ENCODE results near the gene PIK3CD. TPM values are rescaled to one million over a fixed set of nuclear protein-coding genes. Genes with fewer than 3 reads are reported as not detected.
A peak's percentile ranks its signal among the peaks of the same experiment; 100 is the strongest.

The PIK3CD gene
- total and polyA plus RNA-seq, 2 of the 8 experiments (the other 6 are each of a cell fraction or from before 2014, with no cell fraction given), result 20.6 to 24.1 TPM

DNA sequence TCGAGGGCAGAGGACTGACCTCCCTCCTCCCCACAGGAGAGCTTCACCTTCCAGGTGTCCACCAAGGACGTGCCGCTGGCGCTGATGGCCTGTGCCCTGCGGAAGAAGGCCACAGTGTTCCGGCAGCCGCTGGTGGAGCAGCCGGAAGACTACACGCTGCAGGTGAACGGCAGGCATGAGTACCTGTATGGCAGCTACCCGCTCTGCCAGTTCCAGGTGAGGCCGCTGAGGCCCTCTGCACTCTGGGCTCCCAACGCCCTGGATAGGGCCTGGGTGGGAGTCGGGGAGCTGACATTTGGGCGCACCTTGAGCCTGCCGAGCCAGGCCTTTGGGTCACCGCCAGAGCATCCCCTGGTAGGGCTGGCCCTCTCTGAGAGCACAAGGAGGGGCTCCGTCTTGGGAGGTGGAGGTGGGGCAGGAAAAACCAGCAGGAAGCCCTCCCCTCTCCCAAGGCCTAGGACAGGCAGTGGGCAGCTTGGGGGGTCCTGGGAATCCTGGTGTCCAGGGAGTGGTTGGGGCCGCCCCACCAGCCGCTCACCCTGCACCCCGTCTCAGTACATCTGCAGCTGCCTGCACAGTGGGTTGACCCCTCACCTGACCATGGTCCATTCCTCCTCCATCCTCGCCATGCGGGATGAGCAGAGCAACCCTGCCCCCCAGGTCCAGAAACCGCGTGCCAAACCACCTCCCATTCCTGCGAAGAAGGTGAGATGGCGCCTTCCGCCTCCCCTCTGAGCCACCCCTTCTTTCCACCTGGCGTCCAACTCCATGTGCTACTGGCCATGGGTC is 65.1 kb downstream of the PIK3CD start:
- H3K4me3 ChIP-seq (ENCODE audit: extremely low read depth in 1 of 4, insufficient read depth in 2 of 4, low read depth in 3 of 4, low read length in 4 of 4), result no peak overlapping the region
- peak overlapping the region; percentile 97 for H4K91ac ChIP-seq (replicated peaks; ENCODE audit: insufficient read length, low read length)
- CTCF ChIA-PET (ENCODE audit: partially characterized antibody), result interaction anchor here (0.7 to 7.5 kb wide), 18 partner anchors 7 to 112 kb away, joined by 3 to 62 read pairs (median 6); no protein-coding TSS in a partner anchor
- TF ChIP-seq KDM1A (IDR thresholded peaks at IDR 0.05; ENCODE audit: borderline replicate concordance, low read length) (no peak), CBX8 (IDR thresholded peaks at IDR 0.05; ENCODE audit: borderline replicate concordance, low read depth, low read length) (no peak), RNF2 (IDR thresholded peaks at IDR 0.05; ENCODE audit: borderline replicate concordance, low read depth, low read length, missing control alignments, poor library complexity, severe bottlenecking) (no peak), GABPA (IDR thresholded peaks at IDR 0.05; ENCODE audit: borderline replicate concordance, insufficient read depth, low read length) (no peak), NRF1 (IDR thresholded peaks at IDR 0.05; ENCODE audit: low read depth, low read length) (no peak), YY1 (IDR thresholded peaks at IDR 0.05; ENCODE audit: low read depth, low read length) (no peak), HDAC6 (IDR thresholded peaks at IDR 0.05; ENCODE audit: low read depth, low read length) (no peak), RFX5 (IDR thresholded peaks at IDR 0.05; ENCODE audit: borderline replicate concordance, low read depth, low read length) (no peak), FOSL1 (IDR thresholded peaks at IDR 0.05; ENCODE audit: insufficient read depth, low read depth, low read length) (no peak), SIN3A (conservative IDR thresholded peaks at IDR 0.05 in 1 of 2, IDR thresholded peaks at IDR 0.05 in 1 of 2; ENCODE audit: low read depth in 1 of 2, low read length in 2 of 2) (no peak), EZH2 (IDR thresholded peaks at IDR 0.05; ENCODE audit: low read depth, low read length, severe bottlenecking) (no peak)

More for the DNA sequence above, 65.1 kb downstream of the PIK3CD start:
- no peaks in the 10 kb centered on the region for H3K79me2 ChIP-seq (ENCODE audit: control insufficient read depth in 1 of 2, insufficient read depth in 2 of 2, low read length in 2 of 2)
- no peak overlapping the region for H3K4me2 ChIP-seq (ENCODE audit: insufficient read depth in 1 of 2, low read depth in 2 of 2, low read length in 2 of 2)
- no peaks in the 10 kb centered on the region for H3K27me3 ChIP-seq (replicated peaks in 1 of 4; ENCODE audit: control insufficient read depth in 3 of 4, extremely low read depth in 1 of 4, insufficient read depth in 3 of 4, low read length in 3 of 4)
- H2AK5ac ChIP-seq (ENCODE audit: low read depth, low read length), result peak overlapping the region; percentile 93; the same call in 1 of the 2 replicates
- H3K14ac ChIP-seq (ENCODE audit: insufficient read length), result no peak overlapping the region
- H2BK20ac ChIP-seq (ENCODE audit: low read length), result peak overlapping the region; percentile 99
- H3K56ac ChIP-seq (replicated peaks; ENCODE audit: insufficient read length, low read depth, low read length), result no peak overlapping the region
- peak overlapping the region; percentile 61 for H4K5ac ChIP-seq (ENCODE audit: insufficient read length, low read depth, low read length)
- peak overlapping the region; percentile 91; the same call in 1 of the 2 replicates for H2BK5ac ChIP-seq (ENCODE audit: low read depth, low read length)
- no peaks in the 10 kb centered on the region for H4K20me1 ChIP-seq (replicated peaks in 1 of 2; ENCODE audit: control insufficient read depth in 1 of 2, insufficient read depth in 2 of 2, low read length in 2 of 2)
- peak overlapping the region; percentile 91 for H2BK120ac ChIP-seq (replicated peaks; ENCODE audit: low read depth, low read length)
- peak overlapping the region; percentile 49; the same call in 1 of the 2 replicates for H3K27ac ChIP-seq (ENCODE audit: low read depth, low read length)
- H4K8ac ChIP-seq (ENCODE audit: extremely low read depth, insufficient read depth, low read length), result peak overlapping the region; percentile 69
- no peak overlapping the region for H2AFZ ChIP-seq (ENCODE audit: low read length)
- no peaks in the 10 kb centered on the region for H3K23me2 ChIP-seq (ENCODE audit: low read depth, low read length)
- DNase-seq (ENCODE audit: low read depth in 1 of 2, low spot score in 2 of 2) (no peak), FAIRE-seq (no peak)
- peak overlapping the region; percentile 78 for H3K18ac ChIP-seq (ENCODE audit: extremely low read depth, low read length)
- H2BK15ac ChIP-seq (ENCODE audit: low read length), result peak overlapping the region; percentile 99
- no peaks in the 10 kb centered on the region for H3K9me3 ChIP-seq (ENCODE audit: insufficient read depth in 2 of 2, low read depth in 1 of 2, low read length in 1 of 2)
- H3K4ac ChIP-seq (replicated peaks; ENCODE audit: insufficient read length, low read depth, low read length), result peak overlapping the region; percentile 98
- peaks cover 4 to 50% (median 34%) of the 10 kb centered on the region in 4 experiments for H3K4me1 ChIP-seq (replicated peaks in 1 of 4; ENCODE audit: control insufficient read depth in 3 of 4, insufficient read depth in 4 of 4, low read length in 3 of 4)
- H3K9ac ChIP-seq (replicated peaks in 1 of 4; ENCODE audit: extremely low read depth in 1 of 4, low read depth in 3 of 4, low read length in 3 of 4), result no peak overlapping the region
- WGBS, 2 experiments (ENCODE audit: extremely low coverage in 1 of 2, insufficient coverage in 1 of 2, insufficient read length in 1 of 2, insufficient replicate concordance in 2 of 2, low coverage in 1 of 2, low lambda C conversion rate in 2 of 2, missing lambda C conversion rate in 1 of 2), result 93% methylated on average over 27 of the region's 29 CpGs; no CpG with 5 or more reads in 1 of the 2 experiments
- peak overlapping the region; percentile 96; the same call in 1 of the 2 replicates for H2BK12ac ChIP-seq (ENCODE audit: low read depth, low read length)
- H3K36me3 ChIP-seq (ENCODE audit: control insufficient read depth in 2 of 4, insufficient read depth in 4 of 4, low read length in 3 of 4), result no peaks in the 10 kb centered on the region; a peak in 2 of 8 replicates
- POLR2A ChIA-PET (ENCODE audit: partially characterized antibody), result interaction anchor here (0.6 to 2.2 kb wide), 12 partner anchors 10 to 266 kb away, joined by 3 to 8 read pairs (median 3); no protein-coding TSS in a partner anchor
- no peaks in the 10 kb centered on the region for H3K79me1 ChIP-seq (ENCODE audit: low read depth, low read length)
- H3K23ac ChIP-seq (ENCODE audit: insufficient read length), result no peak overlapping the region

Data from H1 (cell line).